Upper lobe of right lung (tissue), 1 donor: ENCODE measurements around the gene TXNL1. TPM values are rescaled to one million over a fixed set of nuclear protein-coding genes. Genes with fewer than 3 reads are reported as not detected.

ENCODE experiments used
- ATAC-seq: fragments of 200-7000 bp; cut with Tn5 transposase; one replicate; pipeline ENCODE4 v1.9.1; 2020; ENCODE audit warnings: mild to moderate bottlenecking, moderate library complexity
- DNase-seq: peaks from one replicate; pipeline ENCODE4 v3.0.0-alpha.2; 2020
- H3K27ac ChIP-seq: fragments of 200-600 bp; one replicate; pipeline ENCODE4 v1.8.0; 2022
- H3K27me3 ChIP-seq: fragments of 200-600 bp; one replicate; pipeline ENCODE4 v1.8.0; 2022; ENCODE audit warnings: mild to moderate bottlenecking
- H3K36me3 ChIP-seq: fragments of 200-600 bp; one replicate; pipeline ENCODE4 v1.8.0; 2022
- H3K4me1 ChIP-seq: fragments of 200-600 bp; one replicate; pipeline ENCODE4 v1.8.0; 2022
- H3K4me3 ChIP-seq: fragments of 200-600 bp; one replicate; pipeline ENCODE4 v1.8.0; 2022; ENCODE audit warnings: mild to moderate bottlenecking
- H3K9me3 ChIP-seq: fragments of 200-600 bp; one replicate; pipeline ENCODE4 v1.8.0; 2022
- intact Hi-C: fragments of 100-400 bp; cut with DNase I; formaldehyde crosslinking; loops from one replicate; pipeline ENCODE4 v1.11.0; 2022
- total RNA-seq: library from RNA; stranded (reverse); fragmentation: NEBNext Ultra II Directional; extraction: Animal tissue kit (Norgen Biotek cat#: 25700); gene quantifications from one replicate; pipeline ENCODE4 v1.2.1, GENCODE V29; 2021
- TF ChIP-seq, protein P1 (sequence below): fragments of 200-600 bp; IDR thresholded peaks from one replicate; pipeline ENCODE4 v1.8.0; 2022; ENCODE audit warnings: antibody characterized with exemption
- donor health status: DM: no; HTN: yes; CAD: no; lungs with severe emphysema.

The TXNL1 gene
- total RNA-seq, 1 donor from 2014 or later: 56.4 TPM

DNA sequence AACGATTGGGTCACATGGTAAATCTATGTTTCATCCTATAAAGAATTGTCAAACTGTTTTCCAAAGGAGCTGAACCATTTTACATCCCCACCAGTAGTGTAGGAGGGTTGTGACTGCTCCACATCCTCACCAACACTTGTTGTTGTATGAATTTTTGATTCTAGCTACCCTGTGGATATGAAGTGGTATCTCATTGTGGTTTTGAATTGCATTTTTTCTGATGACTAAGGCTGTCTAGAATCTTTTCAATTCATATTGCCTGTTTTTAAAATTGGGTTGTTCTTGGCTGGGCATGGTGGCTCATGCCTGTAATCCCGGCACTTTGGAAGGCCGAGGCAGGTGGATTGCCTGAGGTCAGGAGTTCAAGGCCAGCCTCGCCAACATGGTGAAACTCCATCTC, 44.5 kb downstream of the TXNL1 start:
- H3K4me1 ChIP-seq: no peaks in the 10 kb centered on the region
- H3K4me3 ChIP-seq: no peak overlapping the region
- TF ChIP-seq, protein P1, sequence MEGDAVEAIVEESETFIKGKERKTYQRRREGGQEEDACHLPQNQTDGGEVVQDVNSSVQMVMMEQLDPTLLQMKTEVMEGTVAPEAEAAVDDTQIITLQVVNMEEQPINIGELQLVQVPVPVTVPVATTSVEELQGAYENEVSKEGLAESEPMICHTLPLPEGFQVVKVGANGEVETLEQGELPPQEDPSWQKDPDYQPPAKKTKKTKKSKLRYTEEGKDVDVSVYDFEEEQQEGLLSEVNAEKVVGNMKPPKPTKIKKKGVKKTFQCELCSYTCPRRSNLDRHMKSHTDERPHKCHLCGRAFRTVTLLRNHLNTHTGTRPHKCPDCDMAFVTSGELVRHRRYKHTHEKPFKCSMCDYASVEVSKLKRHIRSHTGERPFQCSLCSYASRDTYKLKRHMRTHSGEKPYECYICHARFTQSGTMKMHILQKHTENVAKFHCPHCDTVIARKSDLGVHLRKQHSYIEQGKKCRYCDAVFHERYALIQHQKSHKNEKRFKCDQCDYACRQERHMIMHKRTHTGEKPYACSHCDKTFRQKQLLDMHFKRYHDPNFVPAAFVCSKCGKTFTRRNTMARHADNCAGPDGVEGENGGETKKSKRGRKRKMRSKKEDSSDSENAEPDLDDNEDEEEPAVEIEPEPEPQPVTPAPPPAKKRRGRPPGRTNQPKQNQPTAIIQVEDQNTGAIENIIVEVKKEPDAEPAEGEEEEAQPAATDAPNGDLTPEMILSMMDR: no peak
- intact Hi-C loops: no loop called here
- ATAC-seq (no peak), DNase-seq (no peak)
- H3K27me3 ChIP-seq: no peaks in the 10 kb centered on the region
- H3K27ac ChIP-seq: no peak overlapping the region
- no peaks in the 10 kb centered on the region for H3K36me3 ChIP-seq
- no peaks in the 10 kb centered on the region for H3K9me3 ChIP-seq

DNA sequence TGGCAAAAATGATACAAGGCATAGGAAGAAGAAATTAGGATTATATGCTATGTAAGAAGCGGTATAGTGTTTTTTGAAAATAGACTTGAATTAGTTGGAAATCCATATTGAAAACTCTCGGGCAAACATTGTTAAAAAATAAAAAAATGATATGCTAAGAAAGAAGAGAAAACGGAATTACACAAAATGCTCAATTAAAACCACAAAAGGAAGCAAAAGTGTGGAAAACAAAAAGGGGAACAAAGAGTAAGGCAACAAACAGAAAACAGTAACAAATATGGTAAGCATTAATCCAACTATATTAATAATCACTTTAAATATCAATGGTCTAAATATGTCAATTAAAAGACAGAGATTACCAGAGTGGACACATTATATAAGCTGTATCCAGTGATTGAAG, 58.4 kb downstream of the TXNL1 start:
- H3K9me3 ChIP-seq: no peaks in the 10 kb centered on the region
- DNase-seq: no peak
- no peaks in the 10 kb centered on the region for H3K36me3 ChIP-seq
- peaks cover 10% of the 10 kb centered on the region for H3K4me1 ChIP-seq
- H3K27me3 ChIP-seq: no peaks in the 10 kb centered on the region
- ATAC-seq: no peak
- no peak overlapping the region for H3K4me3 ChIP-seq
- TF ChIP-seq, protein P1: no peak
- intact Hi-C loops: no loop called here
- H3K27ac ChIP-seq: no peak overlapping the region

DNA sequence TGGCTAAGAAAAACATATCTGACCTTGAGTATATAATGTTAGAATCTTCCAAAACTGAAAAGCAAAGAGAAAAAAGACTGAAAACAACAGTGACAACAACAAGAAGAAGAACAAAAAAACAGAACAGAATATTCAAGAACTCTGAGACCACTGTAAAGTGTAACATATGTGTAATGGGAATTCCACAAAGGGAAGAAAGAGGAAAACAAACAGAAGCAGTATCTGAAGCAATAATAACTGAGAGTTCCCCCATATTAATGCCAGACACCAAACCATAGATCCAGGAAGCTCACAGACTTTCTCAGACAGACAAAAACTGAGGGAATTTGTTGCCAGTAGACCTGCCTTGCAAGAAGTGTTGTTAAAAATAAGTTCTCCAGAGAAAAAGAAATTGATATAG, 58.9 kb downstream of the TXNL1 start:
- Histone ChIP-seq H3K36me3 (no peaks in the 10 kb centered on the region), H3K4me3 (no peak overlapping the region), H3K27ac (no peak overlapping the region), H3K9me3 (no peaks in the 10 kb centered on the region), H3K27me3 (no peaks in the 10 kb centered on the region), H3K4me1 (peaks cover 15% of the 10 kb centered on the region)
- intact Hi-C loops: loop anchor here (5.0 kb wide), 1 partner anchor 1182 kb away; no protein-coding TSS in a partner anchor
- ATAC-seq: no peak
- TF ChIP-seq, protein P1: no peak
- DNase-seq: no peak

DNA sequence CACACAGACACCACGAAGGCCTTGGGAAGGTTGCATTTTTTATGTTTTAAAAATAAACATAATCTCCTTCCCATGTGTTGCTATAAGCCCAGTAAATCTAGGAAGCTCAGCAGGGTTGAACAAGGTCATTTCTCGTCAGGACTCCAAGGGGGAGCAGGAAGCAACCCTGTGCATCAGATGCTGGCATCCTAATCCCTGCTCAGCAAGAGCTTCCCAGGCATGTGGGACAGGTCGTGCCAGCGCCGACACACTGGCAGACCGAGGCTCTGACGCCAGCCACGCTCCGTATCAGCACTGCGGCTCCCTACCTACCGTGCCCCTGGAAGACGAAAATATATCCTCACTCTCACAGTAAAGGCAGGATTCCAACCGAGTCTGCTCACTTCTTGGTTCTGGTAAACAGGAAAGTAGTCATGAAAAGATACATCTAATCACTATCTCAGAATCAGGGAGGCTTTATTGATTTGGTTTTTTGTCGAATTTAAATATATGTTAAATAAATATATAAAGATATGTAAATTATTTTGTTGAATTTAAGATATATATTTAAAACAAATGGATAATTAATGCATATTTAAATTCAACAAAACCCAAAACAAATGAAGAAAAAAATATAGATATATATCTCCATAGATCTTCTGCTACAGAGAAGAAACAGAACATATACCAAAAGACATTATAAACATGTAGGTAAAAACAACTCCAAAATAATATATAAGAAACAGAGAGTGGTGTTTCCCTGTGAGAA, 61.4 kb downstream of the TXNL1 start:
- TF ChIP-seq, protein P1: no peak
- no peaks in the 10 kb centered on the region for H3K27me3 ChIP-seq
- no peak overlapping the region for H3K4me3 ChIP-seq
- intact Hi-C loops: loop anchor here (5.0 kb wide), 1 partner anchor 1180 kb away; no protein-coding TSS in a partner anchor
- no peak for DNase-seq
- H3K4me1 ChIP-seq: peaks cover 17% of the 10 kb centered on the region
- no peak for ATAC-seq
- H3K27ac ChIP-seq: no peak overlapping the region
- H3K9me3 ChIP-seq: no peaks in the 10 kb centered on the region
- no peaks in the 10 kb centered on the region for H3K36me3 ChIP-seq

DNA sequence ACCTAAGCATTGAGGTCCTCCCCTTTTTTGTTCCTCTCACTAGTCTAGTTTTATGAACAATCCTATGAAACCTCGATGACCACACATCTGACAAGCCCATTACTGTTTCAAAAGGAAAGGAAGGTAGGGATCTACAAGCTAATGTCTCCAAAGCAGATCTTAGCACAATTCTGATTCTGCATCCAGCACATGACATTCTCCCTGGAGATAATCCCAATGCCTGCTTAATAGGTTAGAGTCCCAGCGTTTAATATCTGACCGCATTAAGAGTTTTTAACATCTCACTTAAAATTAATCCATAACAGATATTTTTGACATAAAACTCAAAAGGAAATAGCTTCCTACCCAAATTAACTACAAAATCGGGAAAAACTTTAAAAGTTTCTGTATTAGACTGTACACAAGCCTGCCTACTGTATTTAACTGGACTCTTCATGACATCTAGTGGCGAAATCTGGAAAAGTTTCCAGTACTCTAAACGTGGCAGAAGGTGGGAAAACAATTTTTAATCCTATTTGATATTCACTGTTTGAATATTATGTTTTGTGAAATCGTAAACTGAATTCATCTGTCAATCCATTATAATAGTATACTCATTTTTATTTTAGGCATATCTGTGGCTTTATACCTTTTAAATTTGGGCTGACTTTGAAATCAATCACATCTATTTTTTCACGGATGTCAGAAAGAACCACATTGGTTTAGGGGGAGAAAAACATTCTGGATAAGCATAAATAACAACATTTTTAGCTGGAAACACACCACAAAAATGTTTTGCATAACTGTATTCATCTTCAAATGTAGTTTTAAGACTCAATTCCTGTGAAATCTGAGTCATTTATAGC, 62.4 kb downstream of the TXNL1 start:
- ATAC-seq (peak; percentile 81), DNase-seq (no peak)
- Histone ChIP-seq H3K4me3 (no peak overlapping the region), H3K27ac (no peak overlapping the region), H3K36me3 (no peaks in the 10 kb centered on the region), H3K27me3 (no peaks in the 10 kb centered on the region), H3K4me1 (peaks cover 21% of the 10 kb centered on the region), H3K9me3 (no peaks in the 10 kb centered on the region)
- intact Hi-C loops: loop anchor here (5.0 kb wide), 1 partner anchor 1179 kb away; no protein-coding TSS in a partner anchor
- TF ChIP-seq, protein P1: peak; percentile 74
